Calu3 (cell line): ENCODE measurements around the gene RTN4RL1. TPM values are rescaled to one million over a fixed set of nuclear protein-coding genes. Genes with fewer than 3 reads are reported as not detected.

ENCODE experiments used
- BruUV-seq: library from RNA; stranded (reverse); fragments of 400-500 nt; replicated peaks from 2 replicates; lab custom pipeline; 2021; lab: Mats Ljungman, UMichigan
- CTCF ChIA-PET: fragments of 300-600 bp; sonication (Branson Sonifier 250); formaldehyde crosslinking; loops from one replicate; lab custom pipeline; 2022; ENCODE audit warnings: antibody characterized with exemption; lab: Charles Lee
- DNase-seq: peaks from one replicate; pipeline ENCODE4 v3.0.0; 2022
- H3K27ac Mint-ChIP-seq: one replicate; pipeline ENCODE4 v1.8.0; 2022; ENCODE audit warnings: mixed read lengths; ENCODE audit not compliant: unreplicated experiment
- H3K27me3 Mint-ChIP-seq: one replicate; pipeline ENCODE4 v1.8.0; 2022; ENCODE audit warnings: mixed read lengths; ENCODE audit not compliant: unreplicated experiment
- H3K36me3 Mint-ChIP-seq: one replicate; pipeline ENCODE4 v1.8.0; 2022; ENCODE audit warnings: mild to moderate bottlenecking, moderate library complexity, mixed read lengths; ENCODE audit not compliant: insufficient read depth, unreplicated experiment
- H3K4me1 Mint-ChIP-seq: one replicate; pipeline ENCODE4 v1.8.0; 2022; ENCODE audit warnings: mild to moderate bottlenecking, low read depth, mixed read lengths; ENCODE audit not compliant: unreplicated experiment
- H3K4me3 Mint-ChIP-seq: one replicate; pipeline ENCODE4 v1.8.0; 2022; ENCODE audit warnings: mild to moderate bottlenecking, low read depth, moderate library complexity, mixed read lengths; ENCODE audit not compliant: unreplicated experiment
- H3K9me3 Mint-ChIP-seq: one replicate; pipeline ENCODE4 v1.8.0; 2022; ENCODE audit warnings: low read depth, mixed read lengths; ENCODE audit not compliant: unreplicated experiment
- CTCF ChIP-seq: fragments of 200-600 bp; IDR thresholded peaks from one replicate; pipeline ENCODE4 v1.8.0; 2022; ENCODE audit warnings: antibody characterized with exemption; ENCODE audit not compliant: unreplicated experiment
- intact Hi-C: fragments of 100-400 bp; cut with micrococcal nuclease; formaldehyde crosslinking; loops from one replicate; pipeline ENCODE4 v1.10.0; 2022; ENCODE audit not compliant: unreplicated experiment
- total RNA-seq: library from RNA; stranded (reverse); gene quantifications from 2 replicates; pipeline ENCODE4 v1.2.3, GENCODE V29; 2022

Gene RTN4RL1
- total RNA-seq, 1 experiment from 2014 or later, result not detected

GRCh38 chr17:2050300-2051060 lies 25.3 kb upstream of the RTN4RL1 start:
- no peak for TF ChIP-seq CTCF
- intact Hi-C loops, result no loop called here
- no TSS peak for BruUV-seq
- peak; percentile 44 for DNase-seq
- H3K27ac Mint-ChIP-seq, result no peak overlapping the region
- peak overlapping the region; percentile 53 for H3K4me3 Mint-ChIP-seq
- H3K27me3 Mint-ChIP-seq, result peaks cover 32% of the 10 kb centered on the region
- H3K36me3 Mint-ChIP-seq, result peaks cover 16% of the 10 kb centered on the region
- CTCF ChIA-PET, result interaction anchor here (0.5 kb wide), 1 partner anchor 29 kb away, joined by 3 read pairs; no protein-coding TSS in a partner anchor
- peaks cover 8% of the 10 kb centered on the region for H3K4me1 Mint-ChIP-seq
- no peaks in the 10 kb centered on the region for H3K9me3 Mint-ChIP-seq

GRCh38 chr17:2049333-2050299 lies 24.5 kb upstream of the RTN4RL1 start:
- Mint-ChIP-seq H3K27ac (no peak overlapping the region), H3K4me3 (peak overlapping the region; percentile 70), H3K9me3 (no peaks in the 10 kb centered on the region), H3K27me3 (peaks cover 32% of the 10 kb centered on the region), H3K4me1 (peaks cover 8% of the 10 kb centered on the region), H3K36me3 (peaks cover 22% of the 10 kb centered on the region)
- CTCF ChIA-PET, result no interaction called here
- intact Hi-C loops, result no loop called here
- no peak for TF ChIP-seq CTCF
- DNase-seq, result peak; percentile 78
- no TSS peak for BruUV-seq

- no peak overlapping the region for H3K27ac Mint-ChIP-seq
- BruUV-seq, result TSS peak; percentile 62
- CTCF ChIA-PET, result no interaction called here
- H3K27me3 Mint-ChIP-seq, result peaks cover 30% of the 10 kb centered on the region
- TF ChIP-seq CTCF, result no peak
- H3K9me3 Mint-ChIP-seq, result no peaks in the 10 kb centered on the region
- intact Hi-C loops, result no loop called here
- peaks cover 8% of the 10 kb centered on the region for H3K4me1 Mint-ChIP-seq
- H3K36me3 Mint-ChIP-seq, result peaks cover 27% of the 10 kb centered on the region
- H3K4me3 Mint-ChIP-seq, result peak overlapping the region; percentile 70
- DNase-seq, result no peak
These were observed 23.7 kb upstream of the RTN4RL1 start for GRCh38 chr17:2048805-2049204.

- H3K9me3 Mint-ChIP-seq, result no peaks in the 10 kb centered on the region
- CTCF ChIA-PET, result no interaction called here
- TF ChIP-seq CTCF, result no peak
- no TSS peak for BruUV-seq
- H3K36me3 Mint-ChIP-seq, result peaks cover 29% of the 10 kb centered on the region
- H3K4me1 Mint-ChIP-seq, result peaks cover 18% of the 10 kb centered on the region
- no peak overlapping the region for H3K4me3 Mint-ChIP-seq
- no peak overlapping the region for H3K27ac Mint-ChIP-seq
- intact Hi-C loops, result no loop called here
- peaks cover 18% of the 10 kb centered on the region for H3K27me3 Mint-ChIP-seq
- no peak for DNase-seq
These were observed 22.5 kb upstream of the RTN4RL1 start for GRCh38 chr17:2047590-2047989.
